ENCODE data around the gene ITPR1.

DNA sequence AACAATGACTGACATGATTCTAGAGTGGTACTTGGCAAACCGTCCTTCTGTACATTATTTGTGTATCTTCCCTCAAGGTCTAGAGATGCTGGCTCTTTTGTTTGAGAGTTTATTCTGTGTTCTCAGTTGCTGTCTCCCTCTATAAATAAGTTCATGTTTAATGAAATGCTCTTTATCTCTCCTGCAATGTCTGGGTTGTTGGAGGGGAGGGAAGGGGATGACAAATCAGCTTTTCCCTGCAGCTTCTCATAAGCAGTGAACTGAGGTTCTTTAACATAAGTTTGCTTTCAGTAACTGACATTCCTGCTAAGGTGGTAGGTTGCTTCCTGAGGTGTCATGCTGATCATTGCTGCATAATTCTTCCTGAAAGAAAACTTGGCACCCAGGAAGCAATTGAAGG is 21.8 kb downstream of the ITPR1 start:
- TF ChIP-seq, protein P1, sequence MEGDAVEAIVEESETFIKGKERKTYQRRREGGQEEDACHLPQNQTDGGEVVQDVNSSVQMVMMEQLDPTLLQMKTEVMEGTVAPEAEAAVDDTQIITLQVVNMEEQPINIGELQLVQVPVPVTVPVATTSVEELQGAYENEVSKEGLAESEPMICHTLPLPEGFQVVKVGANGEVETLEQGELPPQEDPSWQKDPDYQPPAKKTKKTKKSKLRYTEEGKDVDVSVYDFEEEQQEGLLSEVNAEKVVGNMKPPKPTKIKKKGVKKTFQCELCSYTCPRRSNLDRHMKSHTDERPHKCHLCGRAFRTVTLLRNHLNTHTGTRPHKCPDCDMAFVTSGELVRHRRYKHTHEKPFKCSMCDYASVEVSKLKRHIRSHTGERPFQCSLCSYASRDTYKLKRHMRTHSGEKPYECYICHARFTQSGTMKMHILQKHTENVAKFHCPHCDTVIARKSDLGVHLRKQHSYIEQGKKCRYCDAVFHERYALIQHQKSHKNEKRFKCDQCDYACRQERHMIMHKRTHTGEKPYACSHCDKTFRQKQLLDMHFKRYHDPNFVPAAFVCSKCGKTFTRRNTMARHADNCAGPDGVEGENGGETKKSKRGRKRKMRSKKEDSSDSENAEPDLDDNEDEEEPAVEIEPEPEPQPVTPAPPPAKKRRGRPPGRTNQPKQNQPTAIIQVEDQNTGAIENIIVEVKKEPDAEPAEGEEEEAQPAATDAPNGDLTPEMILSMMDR (conservative IDR thresholded peaks at IDR 0.05; ENCODE audit: low read length): no peak
- TF ChIP-seq EZH2phosphoT487 (IDR thresholded peaks at IDR 0.05; ENCODE audit: borderline replicate concordance, low read depth, low read length): no peak
